Glomerular visceral epithelial cell (primary cell): Measurements from ENCODE around the gene SPATA7.
A peak's percentile ranks its signal among the peaks of the same experiment; 100 is the strongest.
"Not testable (repeated sequence)": the region's sequence is repeated elsewhere in the genome, so short reads cannot be mapped to it uniquely, and the experiment has no call there.

ENCODE experiments used
- DNase-seq: peaks from one replicate; pipeline ENCODE4 v3.0.0-alpha.2; 2016; ENCODE audit errors: extremely low spot score

Gene SPATA7

GRCh38 chr14:88385212-88386101, at the start of gene SPATA7:
Gene SPATA7 (plus strand): TSS chr14:88385657. CDS start chr14:88385819, 162 bp downstream.
- peak; percentile 85 for DNase-seq

DNA sequence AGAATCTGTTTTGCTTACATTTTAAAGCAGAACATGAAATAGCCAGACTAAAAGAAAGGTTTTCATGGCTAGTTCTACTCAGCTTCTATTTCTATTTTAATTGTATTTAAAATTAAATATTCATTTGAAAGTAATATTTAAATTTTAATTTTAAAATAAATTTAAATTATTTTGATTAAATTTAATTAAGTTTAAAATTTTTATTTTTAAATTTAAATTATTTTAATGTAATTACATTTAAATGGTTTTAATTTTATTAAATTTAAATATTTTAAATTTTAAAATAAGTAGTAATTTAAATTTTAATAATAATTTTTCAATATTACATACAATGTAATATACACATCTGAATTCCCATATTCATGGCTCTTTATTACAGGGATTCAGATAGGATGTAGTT, 45.1 kb upstream of the SPATA7 start:
- no peak for DNase-seq

DNA sequence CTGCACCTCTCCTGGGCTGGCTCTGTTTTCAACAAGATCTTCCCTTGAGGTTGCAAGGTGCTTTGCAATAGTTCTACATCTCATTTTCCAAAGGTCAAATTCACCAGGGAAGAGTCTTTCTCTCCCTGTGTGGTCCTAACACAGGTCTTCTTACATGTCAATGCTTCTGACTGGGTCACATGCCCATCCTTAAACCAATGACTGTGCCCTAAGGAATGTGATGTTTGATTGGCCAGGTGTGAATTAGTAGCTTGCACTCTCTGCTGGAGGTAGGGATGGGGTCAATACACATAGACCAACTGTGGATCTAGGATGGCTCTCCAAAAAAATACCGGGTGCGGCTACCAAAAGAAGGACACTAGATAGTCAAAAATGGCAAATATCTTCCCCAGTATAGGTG, 42.5 kb upstream of the SPATA7 start:
- DNase-seq, result no peak

DNA sequence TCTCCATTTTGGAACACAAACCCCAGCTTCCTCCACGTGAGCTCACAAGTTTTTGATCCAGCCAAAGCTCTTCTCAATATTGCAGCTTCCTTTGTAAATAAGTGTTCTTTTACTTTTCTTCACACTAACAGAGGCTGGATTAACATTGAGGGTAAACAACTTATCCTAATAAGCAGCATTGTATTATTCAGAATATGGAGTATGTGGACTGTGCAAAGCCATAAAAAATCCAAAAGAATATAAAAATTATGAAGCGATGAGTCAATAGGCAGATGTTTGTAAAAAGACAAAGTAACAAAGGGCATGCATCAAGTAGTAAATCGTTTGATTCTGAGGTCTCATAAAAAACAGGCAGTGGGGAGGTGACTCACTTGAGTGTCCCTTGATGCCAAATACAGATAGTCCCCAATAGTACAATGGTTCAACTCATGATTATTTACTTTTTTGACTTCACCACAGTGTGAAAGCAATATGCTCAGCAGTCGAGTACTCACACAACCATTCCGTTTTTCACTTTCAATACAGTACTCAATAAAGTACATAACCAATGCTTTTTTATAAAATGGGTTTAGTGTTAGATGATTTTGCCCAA, 39.3 kb upstream of the SPATA7 start:
- no peak for DNase-seq

GRCh38 chr14:88348546-88348945, 36.9 kb upstream of the SPATA7 start:
- DNase-seq, result no peak

GRCh38 chr14:88351966-88352691, 33.3 kb upstream of the SPATA7 start:
- no peak for DNase-seq

DNA sequence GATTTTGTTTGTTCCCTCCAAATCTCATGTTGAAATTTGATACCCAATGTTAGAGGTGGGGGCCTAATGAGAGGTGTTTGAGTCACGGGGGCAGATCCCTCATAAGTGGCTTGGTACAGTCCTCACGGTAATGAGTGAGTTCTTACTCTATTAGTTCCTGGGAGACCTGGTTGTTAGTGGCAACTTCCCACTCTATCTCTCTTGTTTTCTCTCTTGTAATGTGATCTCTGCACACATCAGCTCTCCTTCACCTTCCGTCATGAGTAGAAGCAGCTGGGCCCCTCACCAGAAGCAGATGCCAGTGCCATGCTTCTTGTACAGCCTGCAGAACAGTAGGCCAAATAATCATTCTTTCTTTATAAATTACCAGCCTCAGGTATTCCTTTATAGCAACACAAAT, 32.8 kb upstream of the SPATA7 start:
- no peak for DNase-seq

- DNase-seq, result no peak
Measured at GRCh38 chr14:88354358-88354757, 31.1 kb upstream of the SPATA7 start.

DNA sequence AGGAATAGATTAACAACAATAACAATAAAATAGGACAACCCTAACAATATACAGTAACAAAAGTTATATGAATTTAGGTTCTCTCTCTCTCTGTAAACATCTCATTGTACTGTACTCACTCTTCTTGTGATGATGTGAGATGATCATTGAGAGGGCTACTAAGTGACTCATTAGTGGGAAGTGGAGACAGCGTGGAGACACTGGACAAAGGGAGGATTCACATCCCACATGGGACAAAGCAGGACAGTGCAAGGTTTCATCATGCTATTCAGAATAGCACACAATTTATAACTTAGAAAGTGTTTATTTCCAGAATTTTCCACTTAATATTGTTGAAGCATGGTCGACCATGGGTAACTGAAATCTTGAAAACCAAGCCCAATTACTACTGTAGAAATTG, 26.0 kb upstream of the SPATA7 start:
- no peak for DNase-seq

DNA sequence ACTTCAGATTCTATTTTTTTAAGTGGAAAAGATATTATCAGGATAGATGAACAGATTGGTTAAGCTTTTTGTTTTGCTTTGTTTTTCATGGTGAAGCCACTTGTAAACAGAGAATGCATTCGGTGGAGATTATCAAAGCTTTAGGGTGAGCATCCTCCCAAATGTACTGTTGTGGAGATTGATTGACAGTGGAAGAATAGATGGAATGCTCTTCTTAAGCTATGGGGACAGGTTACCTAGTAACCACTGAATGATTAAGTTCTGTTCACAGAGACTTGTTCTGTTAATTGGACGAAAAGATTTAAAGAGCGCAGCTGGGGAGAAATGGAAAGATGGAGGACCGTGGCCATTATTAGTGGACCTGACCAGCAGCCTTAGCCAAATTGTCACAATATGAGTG, 21.8 kb upstream of the SPATA7 start:
- DNase-seq, result no peak

DNA sequence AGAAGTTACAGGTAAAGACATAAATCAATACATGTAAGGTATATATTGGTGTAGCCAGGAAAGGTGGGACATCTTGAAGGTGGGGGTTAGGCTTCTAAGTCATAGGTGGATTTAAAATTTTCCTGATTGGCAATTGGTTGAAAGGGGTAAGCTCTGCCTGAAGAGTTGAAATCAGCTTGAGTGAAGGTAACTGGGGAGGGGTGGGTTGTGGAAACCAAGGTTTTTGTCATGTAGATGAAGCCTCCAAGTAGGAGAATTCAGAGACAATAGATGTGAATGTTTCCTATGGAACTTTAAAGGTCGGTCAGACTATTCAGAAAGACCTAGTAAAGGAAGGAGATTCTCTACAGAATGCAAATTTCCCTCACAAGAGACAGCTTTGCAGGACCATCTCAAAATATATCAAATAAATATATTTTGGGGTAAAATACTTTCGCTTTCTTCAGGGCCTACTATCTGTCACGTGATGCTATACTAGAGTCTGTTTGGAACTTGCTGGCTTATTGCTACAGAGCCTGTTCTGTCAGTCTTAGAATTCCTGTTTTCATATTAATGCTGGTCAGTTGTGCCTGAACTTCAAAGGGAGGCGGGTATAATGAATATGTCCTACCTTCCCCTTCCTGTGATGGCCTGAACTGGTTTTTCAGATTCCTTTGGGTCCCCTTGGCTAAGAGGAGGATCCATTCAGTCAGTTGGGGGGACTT, 20.6 kb upstream of the SPATA7 start:
- no peak for DNase-seq

GRCh38 chr14:88369496-88369895, 16.0 kb upstream of the SPATA7 start:
- no peak for DNase-seq

- DNase-seq, result no peak
Measured at GRCh38 chr14:88379706-88380343, 5.6 kb upstream of the SPATA7 start.

GRCh38 chr14:88380405-88380804, 5.1 kb upstream of the SPATA7 start:
- no peak for DNase-seq

- not testable (repeated sequence) for DNase-seq
Measured at GRCh38 chr14:88381634-88382033, 3.8 kb upstream of the SPATA7 start.

GRCh38 chr14:88384718-88385117, 739 bp upstream of the SPATA7 start:
- no peak for DNase-seq

DNA sequence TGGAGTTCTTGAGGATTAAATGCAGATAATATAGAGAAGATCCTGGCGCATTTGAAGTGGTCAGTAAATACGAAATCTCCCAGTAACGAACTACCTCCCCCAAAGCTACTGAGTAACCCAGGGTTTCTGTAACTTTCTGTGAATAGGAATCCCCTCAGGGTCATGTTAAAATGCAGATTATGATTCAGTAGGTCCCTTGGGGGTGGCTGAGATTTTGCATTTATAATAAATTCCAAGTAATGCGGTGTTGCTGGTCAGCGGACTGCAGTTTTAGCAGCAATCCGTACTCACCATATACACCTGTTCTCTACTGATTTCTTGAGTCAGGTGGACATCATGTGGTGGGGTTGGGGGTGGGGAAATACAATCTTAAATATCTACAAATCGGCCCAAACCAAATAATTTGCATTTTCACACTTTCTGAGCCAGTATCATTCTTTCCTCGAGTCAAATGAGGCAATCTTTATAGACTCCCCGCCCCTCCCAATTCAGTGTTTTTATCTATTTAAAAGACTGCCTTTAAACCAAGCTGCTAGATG, 868 bp downstream of the SPATA7 start:
- DNase-seq, result no peak

DNA sequence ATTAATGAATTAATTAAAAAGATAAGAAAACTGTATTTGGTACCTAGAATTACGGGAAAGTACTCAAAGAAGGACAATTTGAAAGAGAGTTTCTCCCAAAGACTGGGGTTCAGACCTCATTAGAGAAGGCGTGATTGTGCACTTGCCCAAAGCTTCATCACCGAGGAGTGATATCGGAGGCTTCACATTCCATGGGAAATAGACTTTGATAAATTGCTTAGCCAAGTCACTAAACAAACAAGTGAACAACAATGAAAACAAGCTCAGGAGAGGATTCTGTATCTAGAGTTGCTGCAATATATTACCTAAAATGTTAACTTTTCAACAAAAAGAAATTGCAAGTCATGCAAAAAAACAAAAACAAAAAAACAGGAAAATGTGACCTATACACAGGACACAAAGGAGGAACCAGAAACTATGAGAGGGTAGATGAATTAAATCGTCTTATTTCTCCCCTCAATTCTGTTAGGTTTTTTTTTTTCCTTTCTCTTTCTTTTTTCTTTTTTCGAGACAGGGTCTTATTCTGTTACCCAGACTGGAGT, 3.4 kb downstream of the SPATA7 start:
- no peak for DNase-seq

DNA sequence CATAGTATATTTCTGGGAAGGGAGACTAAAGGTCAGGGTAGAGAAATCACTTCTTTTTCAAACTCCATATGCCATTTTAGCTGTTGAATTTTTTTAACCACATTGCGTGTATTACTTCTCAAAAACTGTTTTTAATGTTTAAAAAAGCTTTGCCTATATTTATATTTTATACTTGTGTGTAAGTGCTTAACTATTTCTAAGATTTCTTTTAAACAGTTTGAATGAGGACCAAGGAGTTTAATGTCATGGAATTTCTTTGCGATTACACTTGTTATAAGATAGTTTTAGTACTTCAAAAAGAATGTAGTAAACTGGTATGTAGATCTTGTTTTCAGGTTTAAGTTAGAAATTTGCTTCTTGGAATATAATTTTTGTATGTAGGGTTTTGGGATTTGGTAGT, 7.2 kb downstream of the SPATA7 start:
- DNase-seq, result no peak

- DNase-seq, result no peak
Measured at GRCh38 chr14:88411039-88411438, 25.6 kb downstream of the SPATA7 start.

GRCh38 chr14:88417594-88417993, 32.1 kb downstream of the SPATA7 start:
- DNase-seq, result no peak
